T-cell (primary cell): ENCODE results near the gene RHOD. TPM values are rescaled to one million over a fixed set of nuclear protein-coding genes. Genes with fewer than 3 reads are reported as not detected.
A peak's percentile ranks its signal among the peaks of the same experiment; 100 is the strongest.

Experiments
- ATAC-seq, 4 experiments: fragments of 200-7000 bp in 3 of 4; fragments of 150-1000 bp in 1 of 4; cut with Tn5 transposase; replicated peaks in 1 of 4; 1 replicate in 3 of 4; 2 replicates in 1 of 4; pipeline ENCODE4 v1.10.0; 2021; ENCODE audit warnings: moderate library complexity in 3 of 4, mild to moderate bottlenecking in 2 of 4, moderate number of reproducible peaks in 1 of 4
- CTCF ChIA-PET, 2 donors: fragments of 300-600 bp; sonication (Branson Sonifier 250); formaldehyde crosslinking; loops; one replicate each; lab custom pipeline; 2022; ENCODE audit warnings: antibody characterized with exemption in 2 of 2; lab: Charles Lee
- POLR2A ChIA-PET, 2 donors: fragments of 300-600 bp; sonication (Branson Sonifier 250); formaldehyde crosslinking; loops; one replicate each; lab custom pipeline; 2022; ENCODE audit warnings: antibody characterized with exemption in 2 of 2; lab: Charles Lee
- DNase-seq, 35 experiments: peaks; one replicate each; pipeline versions ENCODE4 v3.0.0 to v3.0.0-alpha.2; 2013 to 2023
- H3K27ac ChIP-seq: one replicate; pipeline ENCODE4 v1.5.1; 2013; ENCODE audit warnings: low read length
- H3K27me3 ChIP-seq, 2 experiments: replicated peaks in 1 of 2; 1 replicate in 1 of 2; 2 replicates in 1 of 2; pipeline versions ENCODE4 v1.6.1 to v1.7.0; 2013; ENCODE audit warnings: low read length in 1 of 2, mixed read lengths in 1 of 2; ENCODE audit not compliant: control insufficient read depth in 2 of 2, insufficient read depth in 2 of 2; ENCODE audit errors: extremely low read depth in 1 of 2
- H3K36me3 ChIP-seq, 2 donors: 1 replicate in 1 of 2; 2 replicates in 1 of 2; pipeline versions ENCODE4 v1.6.1 to v1.7.0; 2013; ENCODE audit warnings: low read length in 1 of 2; ENCODE audit not compliant: control insufficient read depth in 2 of 2, insufficient read depth in 1 of 2; ENCODE audit errors: extremely low read depth in 1 of 2
- H3K4me1 ChIP-seq, 2 experiments: 1 replicate in 1 of 2; 2 replicates in 1 of 2; pipeline versions ENCODE4 v1.6.1 to v1.7.0; 2013; ENCODE audit warnings: low read length in 2 of 2, mixed read lengths in 1 of 2; ENCODE audit not compliant: insufficient read depth in 2 of 2, control insufficient read depth in 1 of 2; ENCODE audit errors: extremely low read depth in 1 of 2
- H3K4me3 ChIP-seq, 2 donors: 1 replicate in 1 of 2; 2 replicates in 1 of 2; pipeline versions ENCODE4 v1.5.1 to v1.7.0; 2013; ENCODE audit warnings: mild to moderate bottlenecking in 2 of 2, low read length in 1 of 2, moderate library complexity in 1 of 2; ENCODE audit not compliant: control insufficient read depth in 1 of 2; ENCODE audit errors: extremely low read depth in 1 of 2
- H3K9me3 ChIP-seq: 2 replicates; pipeline ENCODE4 v1.7.0; 2013
- H3K27ac Mint-ChIP-seq, 2 donors: one replicate each; pipeline ENCODE4 v1.8.0; 2020 to 2021; ENCODE audit warnings: mild to moderate bottlenecking in 2 of 2, mixed read lengths in 2 of 2
- H3K27me3 Mint-ChIP-seq, 2 donors: one replicate each; pipeline ENCODE4 v1.8.0; 2021 to 2022; ENCODE audit warnings: mixed read lengths in 2 of 2
- H3K36me3 Mint-ChIP-seq: one replicate; pipeline ENCODE4 v1.8.0; 2021; ENCODE audit warnings: mixed read lengths
- H3K4me1 Mint-ChIP-seq, 3 donors: one replicate each; pipeline ENCODE4 v1.8.0; 2020 to 2022; ENCODE audit warnings: mixed read lengths in 3 of 3, mild to moderate bottlenecking in 1 of 3
- H3K4me3 Mint-ChIP-seq, 3 donors: one replicate each; pipeline ENCODE4 v1.8.0; 2020 to 2022; ENCODE audit warnings: mild to moderate bottlenecking in 3 of 3, mixed read lengths in 3 of 3, moderate library complexity in 3 of 3
- H3K9me3 Mint-ChIP-seq, 3 donors: one replicate each; pipeline ENCODE4 v1.8.0; 2020 to 2022; ENCODE audit warnings: mixed read lengths in 3 of 3
- WGBS: methylation state at CpG from one replicate; pipeline ENCODE4 v1.1.5; 2013; ENCODE audit warnings: missing lambda C conversion rate; ENCODE audit not compliant: insufficient coverage; 5-methylcytosine and 5-hydroxymethylcytosine counted together
- total RNA-seq, 35 experiments: library from RNA in 6 of 35; stranded (reverse) in 6 of 35; fragments of 120-200 nt in 1 of 35; gene quantifications; one replicate each; pipeline versions ENCODE4 v1.2.1 to v1.2.4 and lab custom pipeline; 2013 to 2026

RHOD gene
- total RNA-seq, 5 donors from 2014 or later (not counting 1 experiment from before 2014, with no cell fraction given) = 0.59 to 0.88 (median 0.66) TPM; not detected in 2

- Mint-ChIP-seq H3K27ac (no peak overlapping the region), H3K27me3 (peaks cover 8 to 10% of the 10 kb centered on the region in 2 donors), H3K36me3 (no peaks in the 10 kb centered on the region), H3K9me3 (no peaks in the 10 kb centered on the region), H3K4me3 (no peak overlapping the region), H3K4me1 (peaks cover 0 to 1% (median 0%) of the 10 kb centered on the region in 3 donors)
- peaks cover 0 to 63% of the 10 kb centered on the region in 2 experiments for H3K27me3 ChIP-seq
- H3K4me1 ChIP-seq = peaks cover 0 to under 1% of the 10 kb centered on the region in 2 experiments
- ChIA-PET CTCF (interaction anchor here in 1 of 2 donors (0.5 kb wide), 1 partner anchor 14 kb away, joined by 3 read pairs; no protein-coding TSS in a partner anchor), POLR2A (no interaction called here)
- no peak overlapping the region for H3K27ac ChIP-seq
- H3K36me3 ChIP-seq = no peaks in the 10 kb centered on the region
- H3K9me3 ChIP-seq = no peaks in the 10 kb centered on the region
- WGBS = 73% methylated on average over 3 of the region's 3 CpGs
- no peak for DNase-seq
- no peak for ATAC-seq
- no peak overlapping the region for H3K4me3 ChIP-seq
These were observed 6.5 kb upstream of the RHOD start for GRCh38 chr11:67050139-67050538.

GRCh38 chr11:67051180-67051893, 5.3 kb upstream of the RHOD start:
- H3K4me1 Mint-ChIP-seq = peaks cover 6 to 11% (median 8%) of the 10 kb centered on the region in 3 donors
- Histone ChIP-seq H3K27ac (no peak overlapping the region), H3K36me3 (no peaks in the 10 kb centered on the region), H3K27me3 (peaks cover 0 to 64% of the 10 kb centered on the region in 2 experiments), H3K9me3 (no peaks in the 10 kb centered on the region), H3K4me1 (peaks cover 3 to 12% of the 10 kb centered on the region in 2 experiments), H3K4me3 (no peak overlapping the region)
- H3K4me3 Mint-ChIP-seq = no peak overlapping the region
- no peak overlapping the region for H3K27ac Mint-ChIP-seq
- ChIA-PET POLR2A (no interaction called here), CTCF (no interaction called here)
- no peak for ATAC-seq
- no peaks in the 10 kb centered on the region for H3K9me3 Mint-ChIP-seq
- DNase-seq = no peak
- peaks cover 6 to 10% of the 10 kb centered on the region in 2 donors for H3K27me3 Mint-ChIP-seq
- WGBS = 92% methylated on average over 5 of the region's 9 CpGs
- no peaks in the 10 kb centered on the region for H3K36me3 Mint-ChIP-seq

- POLR2A ChIA-PET = no interaction called here
- peaks cover 4 to 10% of the 10 kb centered on the region in 2 donors for H3K27me3 Mint-ChIP-seq
- CTCF ChIA-PET = no interaction called here
- peaks cover 6 to 14% (median 11%) of the 10 kb centered on the region in 3 donors for H3K4me1 Mint-ChIP-seq
- H3K4me1 ChIP-seq = peaks cover 3 to 17% of the 10 kb centered on the region in 2 experiments
- H3K4me3 Mint-ChIP-seq = no peak overlapping the region
- no peaks in the 10 kb centered on the region for H3K9me3 ChIP-seq
- H3K36me3 Mint-ChIP-seq = no peaks in the 10 kb centered on the region
- no peak overlapping the region for H3K4me3 ChIP-seq
- no peak overlapping the region for H3K27ac Mint-ChIP-seq
- peaks cover 0 to 69% of the 10 kb centered on the region in 2 experiments for H3K27me3 ChIP-seq
- DNase-seq = no peak
- no peak for ATAC-seq
- no peak overlapping the region for H3K27ac ChIP-seq
- no peaks in the 10 kb centered on the region for H3K9me3 Mint-ChIP-seq
- 81% methylated on average over 4 of the region's 4 CpGs for WGBS
- H3K36me3 ChIP-seq = no peaks in the 10 kb centered on the region
These were observed 4.6 kb upstream of the RHOD start for GRCh38 chr11:67051945-67052488.

GRCh38 chr11:67052891-67053290, 3.8 kb upstream of the RHOD start:
- Histone ChIP-seq H3K27me3 (peaks cover 0 to 76% of the 10 kb centered on the region in 2 experiments), H3K4me1 (peaks cover 3 to 20% of the 10 kb centered on the region in 2 experiments), H3K9me3 (no peaks in the 10 kb centered on the region), H3K36me3 (no peaks in the 10 kb centered on the region), H3K4me3 (no peak overlapping the region), H3K27ac (no peak overlapping the region)
- Mint-ChIP-seq H3K27me3 (peaks cover 4 to 10% of the 10 kb centered on the region in 2 donors), H3K9me3 (no peaks in the 10 kb centered on the region), H3K4me3 (no peak overlapping the region), H3K36me3 (no peaks in the 10 kb centered on the region), H3K27ac (no peak overlapping the region), H3K4me1 (peaks cover 6 to 16% (median 13%) of the 10 kb centered on the region in 3 donors)
- POLR2A ChIA-PET = no interaction called here
- no peak for DNase-seq
- CTCF ChIA-PET = no interaction called here
- 95% methylated on average over 3 of the region's 5 CpGs for WGBS
- ATAC-seq = no peak

- 76% methylated on average over 3 of the region's 7 CpGs for WGBS
- Histone ChIP-seq H3K36me3 (no peaks in the 10 kb centered on the region), H3K4me3 (no peak overlapping the region), H3K27ac (no peak overlapping the region), H3K4me1 (peaks cover 3 to 20% of the 10 kb centered on the region in 2 experiments), H3K9me3 (no peaks in the 10 kb centered on the region), H3K27me3 (peaks cover 0 to 77% of the 10 kb centered on the region in 2 experiments)
- ChIA-PET POLR2A (interaction anchor here in 1 of 2 donors (0.6 kb wide), 1 partner anchor 133 kb away, joined by 4 read pairs; no protein-coding TSS in a partner anchor), CTCF (interaction anchor here in 1 of 2 donors (0.7 kb wide), 1 partner anchor 113 kb away, joined by 5 read pairs; no protein-coding TSS in a partner anchor)
- H3K27ac Mint-ChIP-seq = no peak overlapping the region
- DNase-seq (peak in 21 of 35 experiments; percentile 13 to 55 (median 33)), ATAC-seq (peak; percentile 37 to 77 (median 44))
- peaks cover 6 to 16% (median 13%) of the 10 kb centered on the region in 3 donors for H3K4me1 Mint-ChIP-seq
- peaks cover 4 to 10% of the 10 kb centered on the region in 2 donors for H3K27me3 Mint-ChIP-seq
- H3K9me3 Mint-ChIP-seq = no peaks in the 10 kb centered on the region
- no peak overlapping the region for H3K4me3 Mint-ChIP-seq
- no peaks in the 10 kb centered on the region for H3K36me3 Mint-ChIP-seq
These were observed 2.7 kb upstream of the RHOD start for GRCh38 chr11:67053896-67054329.

- Mint-ChIP-seq H3K4me3 (no peak overlapping the region), H3K27me3 (peaks cover 4 to 10% of the 10 kb centered on the region in 2 donors), H3K9me3 (no peaks in the 10 kb centered on the region), H3K36me3 (no peaks in the 10 kb centered on the region), H3K27ac (no peak overlapping the region), H3K4me1 (peaks cover 6 to 16% (median 13%) of the 10 kb centered on the region in 3 donors)
- POLR2A ChIA-PET = interaction anchor here in 1 of 2 donors (0.6 kb wide), 1 partner anchor 132 kb away, joined by 4 read pairs; no protein-coding TSS in a partner anchor
- no peak for ATAC-seq
- Histone ChIP-seq H3K9me3 (no peaks in the 10 kb centered on the region), H3K36me3 (no peaks in the 10 kb centered on the region), H3K4me3 (no peak overlapping the region), H3K4me1 (peaks cover 3 to 20% of the 10 kb centered on the region in 2 experiments), H3K27ac (no peak overlapping the region), H3K27me3 (peaks cover 0 to 79% of the 10 kb centered on the region in 2 experiments)
- DNase-seq = no peak
- 73% methylated on average over 9 of the region's 9 CpGs for WGBS
- CTCF ChIA-PET = interaction anchor here (0.7 kb wide), 2 partner anchors 113 to 178 kb away, joined by 3 to 5 read pairs; no protein-coding TSS in a partner anchor
These were observed 2.3 kb upstream of the RHOD start for GRCh38 chr11:67054346-67054835.
